ENCODE results near the gene NLRC3.

GRCh38 chr16:3595521-3596021 lies 18.4 kb upstream of the NLRC3 start:
- TF ChIP-seq CTCF (IDR thresholded peaks at IDR 0.05; ENCODE audit: low read depth, low read length, missing input control) = no peak
- no peak for TF ChIP-seq RAD21 (IDR thresholded peaks at IDR 0.05)
- TF ChIP-seq RXRA (IDR thresholded peaks at IDR 0.05) = no peak
- TF ChIP-seq YY1 (IDR thresholded peaks at IDR 0.05) = no peak
- TF ChIP-seq ATF3 (IDR thresholded peaks at IDR 0.05) = no peak
- no peak for TF ChIP-seq ZBTB33 (IDR thresholded peaks at IDR 0.05)
- no peak for TF ChIP-seq REST (IDR thresholded peaks at IDR 0.05)
- no peak for TF ChIP-seq SP1 (IDR thresholded peaks at IDR 0.05)
